ENCODE measurements around the gene SNRPE. TPM values are rescaled to one million over a fixed set of nuclear protein-coding genes. Genes with fewer than 3 reads are reported as not detected.

SNRPE gene
- total RNA-seq, 1 experiment from 2014 or later, result 217 TPM

GRCh38 chr1:203914292-203914691 is 52.9 kb downstream of the SNRPE start:
- Histone ChIP-seq H3K27ac (ENCODE audit: low read length) (no peak overlapping the region), H3K27me3 (ENCODE audit: control insufficient read depth, insufficient read depth, low read length) (no peaks in the 10 kb centered on the region), H3K9me3 (ENCODE audit: control insufficient read depth, insufficient read depth, low read depth, low read length) (no peaks in the 10 kb centered on the region), H3K4me1 (ENCODE audit: control insufficient read depth, insufficient read depth, low read length) (no peaks in the 10 kb centered on the region; the same call in 1 of the 2 replicates), H3K4me3 (ENCODE audit: low read depth in 2 of 2, low read length in 2 of 2) (no peak overlapping the region), H3K36me3 (ENCODE audit: control insufficient read depth, insufficient read depth, low read length) (no peaks in the 10 kb centered on the region)
- POLR2A ChIA-PET, result interaction anchor here (0.7 kb wide), 1 partner anchor 1482 kb away, joined by 4 read pairs; no protein-coding TSS in a partner anchor
- no TSS peak for BruUV-seq (replicated peaks)
- CTCF ChIA-PET, result no interaction called here
- TF ChIP-seq SIN3A (IDR thresholded peaks at IDR 0.05; ENCODE audit: borderline replicate concordance, insufficient read depth, low read depth, low read length) (no peak), REST (IDR thresholded peaks at IDR 0.05; ENCODE audit: insufficient read depth in 1 of 2, low read depth in 2 of 2, low read length in 1 of 2) (no peak), CTCF (IDR thresholded peaks at IDR 0.05) (no peak), TCF7L2 (IDR thresholded peaks at IDR 0.05; ENCODE audit: low read depth, low read length) (no peak), POLR2AphosphoS5 (IDR thresholded peaks at IDR 0.05; ENCODE audit: low read depth, low read length) (no peak)
- intact Hi-C loops (cut with micrococcal nuclease; ENCODE audit: unreplicated experiment) (no loop called here), in situ Hi-C loops (cut with HindIII; ENCODE audit: low pct_unique_long_range_greater_than_20kb, low sequenced_read_pairs) (no loop called here)
- ATAC-seq, result no peak
- DNase-seq (ENCODE audit: low read depth, low spot score), result no peak

- ChIA-PET CTCF (no interaction called here), POLR2A (no interaction called here)
- H3K9me3 ChIP-seq (ENCODE audit: control insufficient read depth, insufficient read depth, low read depth, low read length), result no peaks in the 10 kb centered on the region
- no TSS peak for BruUV-seq (replicated peaks)
- DNase-seq (ENCODE audit: low read depth, low spot score) (peak; percentile 77), ATAC-seq (peak; percentile 93)
- H3K27ac ChIP-seq (ENCODE audit: low read length), result peak overlapping the region; percentile 63
- TF ChIP-seq CTCF (IDR thresholded peaks at IDR 0.05) (no peak), POLR2AphosphoS5 (IDR thresholded peaks at IDR 0.05; ENCODE audit: low read depth, low read length) (no peak), TCF7L2 (IDR thresholded peaks at IDR 0.05; ENCODE audit: low read depth, low read length) (no peak), SIN3A (IDR thresholded peaks at IDR 0.05; ENCODE audit: borderline replicate concordance, insufficient read depth, low read depth, low read length) (no peak), REST (IDR thresholded peaks at IDR 0.05; ENCODE audit: insufficient read depth in 1 of 2, low read depth in 2 of 2, low read length in 1 of 2) (no peak)
- in situ Hi-C loops (cut with HindIII; ENCODE audit: low pct_unique_long_range_greater_than_20kb, low sequenced_read_pairs), result no loop called here
- H3K4me1 ChIP-seq (ENCODE audit: control insufficient read depth, insufficient read depth, low read length), result no peaks in the 10 kb centered on the region; the same call in 1 of the 2 replicates
- no peaks in the 10 kb centered on the region for H3K36me3 ChIP-seq (ENCODE audit: control insufficient read depth, insufficient read depth, low read length)
- intact Hi-C loops (cut with micrococcal nuclease; ENCODE audit: unreplicated experiment), result no loop called here
- no peak overlapping the region for H3K4me3 ChIP-seq (ENCODE audit: low read depth in 2 of 2, low read length in 2 of 2)
- no peaks in the 10 kb centered on the region for H3K27me3 ChIP-seq (ENCODE audit: control insufficient read depth, insufficient read depth, low read length)
Observed at GRCh38 chr1:203915811-203916210, 54.4 kb downstream of the SNRPE start.

Measured in Panc1 (cell line).